Transverse colon (tissue), 4 donors: ENCODE results near the gene TMEM132E.

Experiments used
- EP300 ChIP-seq: sonication (generic); formaldehyde crosslinking; IDR thresholded peaks from one replicate; pipeline ENCODE4 v1.6.1; 2017; ENCODE audit warnings: antibody characterized with exemption, low read depth
- POLR2A ChIP-seq: fragments of 450-650 bp; IDR thresholded peaks from one replicate; pipeline ENCODE4 v1.6.1; 2016; ENCODE audit warnings: antibody characterized with exemption, mild to moderate bottlenecking, moderate library complexity
- POLR2AphosphoS5 ChIP-seq, 3 donors: sonication (generic); formaldehyde crosslinking; IDR thresholded peaks; one replicate each; pipeline ENCODE4 v1.6.1; 2016; ENCODE audit warnings: antibody characterized with exemption in 3 of 3
- TF ChIP-seq, protein P1 (sequence below), 5 experiments: fragments of 200-600 bp in 3 of 5; fragments of 450-650 bp in 2 of 5; sonication (generic) in 3 of 5; IDR thresholded peaks; 1 replicate in 2 of 5; 2 replicates in 3 of 5; pipeline ENCODE4 v1.5.1; 2016 to 2017; ENCODE audit warnings: antibody characterized with exemption in 5 of 5, inconsistent platforms in 3 of 5, mild to moderate bottlenecking in 2 of 5, moderate library complexity in 1 of 5

DNA sequence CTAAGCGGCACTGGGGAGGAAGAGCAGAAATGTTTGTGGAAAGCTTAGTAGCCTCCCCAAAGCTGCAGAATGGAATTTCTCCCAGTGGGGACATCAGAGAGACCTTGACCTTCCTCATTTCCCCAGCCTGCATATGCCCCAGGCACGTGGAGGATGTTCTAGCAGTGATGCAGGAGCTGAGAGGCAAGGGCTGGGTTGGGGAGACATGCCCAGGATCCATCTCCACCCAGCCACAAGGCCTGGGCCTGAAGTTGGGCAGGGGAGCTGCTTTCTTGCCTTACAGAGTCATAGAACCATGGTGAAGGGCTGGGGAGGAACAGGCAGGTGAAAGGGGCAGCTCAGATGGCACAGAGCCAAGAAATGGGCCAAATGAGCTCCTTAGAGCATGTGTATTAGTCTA, 104.0 kb downstream of the TMEM132E start:
- TF ChIP-seq, protein P1, sequence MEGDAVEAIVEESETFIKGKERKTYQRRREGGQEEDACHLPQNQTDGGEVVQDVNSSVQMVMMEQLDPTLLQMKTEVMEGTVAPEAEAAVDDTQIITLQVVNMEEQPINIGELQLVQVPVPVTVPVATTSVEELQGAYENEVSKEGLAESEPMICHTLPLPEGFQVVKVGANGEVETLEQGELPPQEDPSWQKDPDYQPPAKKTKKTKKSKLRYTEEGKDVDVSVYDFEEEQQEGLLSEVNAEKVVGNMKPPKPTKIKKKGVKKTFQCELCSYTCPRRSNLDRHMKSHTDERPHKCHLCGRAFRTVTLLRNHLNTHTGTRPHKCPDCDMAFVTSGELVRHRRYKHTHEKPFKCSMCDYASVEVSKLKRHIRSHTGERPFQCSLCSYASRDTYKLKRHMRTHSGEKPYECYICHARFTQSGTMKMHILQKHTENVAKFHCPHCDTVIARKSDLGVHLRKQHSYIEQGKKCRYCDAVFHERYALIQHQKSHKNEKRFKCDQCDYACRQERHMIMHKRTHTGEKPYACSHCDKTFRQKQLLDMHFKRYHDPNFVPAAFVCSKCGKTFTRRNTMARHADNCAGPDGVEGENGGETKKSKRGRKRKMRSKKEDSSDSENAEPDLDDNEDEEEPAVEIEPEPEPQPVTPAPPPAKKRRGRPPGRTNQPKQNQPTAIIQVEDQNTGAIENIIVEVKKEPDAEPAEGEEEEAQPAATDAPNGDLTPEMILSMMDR (IDR thresholded peaks at IDR 0.05), result no peak
- TF ChIP-seq POLR2AphosphoS5 (IDR thresholded peaks at IDR 0.05) (no peak), POLR2A (no peak), EP300 (no peak)
